B cell (primary cell): ENCODE results near the gene RHBDL1. TPM values are rescaled to one million over a fixed set of nuclear protein-coding genes. Genes with fewer than 3 reads are reported as not detected.

Experiments
- ATAC-seq: fragments of 200-7000 bp; cut with Tn5 transposase; one replicate; pipeline ENCODE4 v1.10.0; 2021; ENCODE audit warnings: low read depth, mild to moderate bottlenecking, moderate number of reproducible peaks, moderate library complexity
- CTCF ChIA-PET: fragments of 350-600 bp; sonication (Branson Sonifier 250); formaldehyde crosslinking; loops from one replicate; lab custom pipeline; 2021; ENCODE audit warnings: antibody characterized with exemption, inconsistent platforms; lab: Charles Lee
- POLR2A ChIA-PET: fragments of 350-600 bp; sonication (Branson Sonifier 250); formaldehyde crosslinking; loops from one replicate; lab custom pipeline; 2021; ENCODE audit warnings: antibody characterized with exemption; lab: Charles Lee
- DNase-seq: peaks from one replicate; pipeline ENCODE4 v3.0.0; 2013
- H2AFZ ChIP-seq: 2 replicates; pipeline ENCODE4 v1.6.1; 2012; ENCODE audit warnings: mild to moderate bottlenecking, low read depth, low read length; ENCODE audit not compliant: insufficient read depth, poor library complexity, severe bottlenecking
- H3K27ac ChIP-seq, 2 donors: 1 replicate in 1 of 2; 2 replicates in 1 of 2; pipeline ENCODE4 v1.5.1; 2012 to 2013; ENCODE audit warnings: low read length in 2 of 2, mild to moderate bottlenecking in 2 of 2, moderate library complexity in 1 of 2
- H3K27me3 ChIP-seq, 4 experiments: fragments of 200-600 bp in 1 of 4; sonication (generic) in 1 of 4; replicated peaks in 1 of 4; 1 replicate in 2 of 4; 2 replicates in 2 of 4; pipeline versions ENCODE4 v1.6.1 to v1.7.0; 2013 to 2016; ENCODE audit warnings: low read length in 3 of 4, mild to moderate bottlenecking in 2 of 4, mixed read lengths in 1 of 4, moderate library complexity in 1 of 4; ENCODE audit not compliant: insufficient read depth in 4 of 4, control insufficient read depth in 3 of 4; ENCODE audit errors: control extremely low read depth in 1 of 4
- H3K36me3 ChIP-seq, 2 experiments: replicated peaks in 1 of 2; 1 replicate in 1 of 2; 2 replicates in 1 of 2; pipeline versions ENCODE4 v1.6.1 to v1.7.1; 2013; ENCODE audit warnings: low read length in 1 of 2; ENCODE audit not compliant: insufficient read depth in 2 of 2, control insufficient read depth in 1 of 2; ENCODE audit errors: control extremely low read depth in 1 of 2, extremely low read depth in 1 of 2
- H3K4me1 ChIP-seq, 2 donors: fragments of 200-600 bp in 1 of 2; sonication (generic) in 1 of 2; 1 replicate in 1 of 2; 2 replicates in 1 of 2; pipeline versions ENCODE4 v1.5.1 to v1.6.1; 2013 to 2017; ENCODE audit warnings: low read length in 2 of 2; ENCODE audit not compliant: control insufficient read depth in 2 of 2, insufficient read depth in 2 of 2
- H3K4me2 ChIP-seq: replicated peaks from 2 replicates; pipeline ENCODE3; 2012; ENCODE audit warnings: mild to moderate bottlenecking, low read depth, low read length; ENCODE audit not compliant: poor library complexity, severe bottlenecking
- H3K4me3 ChIP-seq, 5 experiments: fragments of 200-600 bp in 1 of 5; sonication (generic) in 1 of 5; 1 replicate in 3 of 5; 2 replicates in 2 of 5; pipeline versions ENCODE4 v1.5.1 to v1.7.0; 2011 to 2016; ENCODE audit warnings: low read length in 4 of 5, mild to moderate bottlenecking in 4 of 5, low read depth in 2 of 5, control low read depth in 1 of 5, moderate library complexity in 1 of 5; ENCODE audit not compliant: insufficient read depth in 1 of 5; ENCODE audit errors: control extremely low read depth in 1 of 5, extremely low read depth in 1 of 5
- H3K79me2 ChIP-seq: fragments of 200-600 bp; sonication (generic); one replicate; pipeline ENCODE4 v1.6.0; 2016; ENCODE audit warnings: low read length; ENCODE audit not compliant: control insufficient read depth, insufficient read depth
- H3K9ac ChIP-seq: fragments of 200-600 bp; sonication (generic); 2 replicates; pipeline ENCODE4 v1.6.1; 2017; ENCODE audit warnings: mild to moderate bottlenecking, low read length, moderate library complexity
- H3K9me3 ChIP-seq, 3 donors: one replicate each; pipeline versions ENCODE4 v1.6.1 to v1.7.1; 2013; ENCODE audit warnings: low read length in 2 of 3; ENCODE audit not compliant: control insufficient read depth in 2 of 3, insufficient read depth in 1 of 3; ENCODE audit errors: control extremely low read depth in 1 of 3
- H4K20me1 ChIP-seq: 2 replicates; pipeline ENCODE4 v1.6.0; 2012; ENCODE audit warnings: mild to moderate bottlenecking, low read length; ENCODE audit not compliant: insufficient read depth, control insufficient read depth, poor library complexity, severe bottlenecking
- H3K27ac Mint-ChIP-seq: one replicate; pipeline ENCODE4 v1.8.0; 2021; ENCODE audit warnings: mixed read lengths
- H3K27me3 Mint-ChIP-seq: one replicate; pipeline ENCODE4 v1.8.0; 2021; ENCODE audit warnings: mixed read lengths
- H3K4me1 Mint-ChIP-seq: one replicate; pipeline ENCODE4 v1.8.0; 2021; ENCODE audit warnings: mixed read lengths
- H3K4me3 Mint-ChIP-seq: one replicate; pipeline ENCODE4 v1.8.0; 2021; ENCODE audit warnings: mixed read lengths
- H3K9me3 Mint-ChIP-seq: one replicate; pipeline ENCODE4 v1.8.0; 2022; ENCODE audit warnings: mixed read lengths; ENCODE audit not compliant: insufficient read depth
- CTCF ChIP-seq: fragments of 200-600 bp; IDR thresholded peaks from one replicate; pipeline ENCODE4 v1.8.0; 2022; ENCODE audit warnings: antibody characterized with exemption, mild to moderate bottlenecking
- EZH2 ChIP-seq: IDR thresholded peaks from 2 replicates; pipeline ENCODE4 v1.6.1; 2012; ENCODE audit warnings: borderline replicate concordance, low read depth, mild to moderate bottlenecking, moderate library complexity, low read length; ENCODE audit not compliant: insufficient read depth, poor library complexity, severe bottlenecking
- WGBS: methylation state at CpG from one replicate; pipeline ENCODE4 v1.1.5; 2013; ENCODE audit warnings: missing lambda C conversion rate; ENCODE audit not compliant: insufficient coverage; 5-methylcytosine and 5-hydroxymethylcytosine counted together
- intact Hi-C: fragments of 100-400 bp; cut with micrococcal nuclease; formaldehyde crosslinking; loops from one replicate; pipeline ENCODE4 v1.10.0; 2022
- polyA plus RNA-seq: library from polyadenylated mRNA; depleted of rRNA; stranded (reverse); fragments of >200 nt; gene quantifications from 2 replicates; pipeline ENCODE4 v1.2.3, GENCODE V29; 2012
- total RNA-seq, 2 donors: library from RNA; stranded (reverse); fragments of 120-200 nt in 1 of 2; gene quantifications; 1 replicate in 1 of 2; 2 replicates in 1 of 2; pipeline versions ENCODE4 v1.2.3 to v1.2.4, GENCODE V29; 2013 to 2022

Gene RHBDL1
- total and polyA plus RNA-seq, 2 donors (not counting 1 experiment from before 2014, with no cell fraction given), result 0.76 to 1.6 TPM

GRCh38 chr16:726438-727290 lies 51.2 kb downstream of the RHBDL1 start, which contains the start of the genes CCDC78 and HAGHL:
CCDC78 (minus strand) TSS chr16:726443; CDS start chr16:726367, 76 bp downstream.
HAGHL (plus strand) TSS chr16:727106; CDS start chr16:727510, 404 bp downstream.
- H3K4me2 ChIP-seq, result peak within 1 kb of the TSS; percentile 97
- H4K20me1 ChIP-seq, result peaks cover 19% of the 10 kb centered on the region
- no peaks in the 10 kb centered on the region for H3K79me2 ChIP-seq
- Mint-ChIP-seq H3K4me1 (peaks cover 19% of the 10 kb centered on the region), H3K4me3 (peak within 1 kb of the TSS; percentile 79), H3K9me3 (no peaks in the 10 kb centered on the region), H3K27me3 (no peaks in the 10 kb centered on the region), H3K27ac (peak within 1 kb of the TSS; percentile 74)
- intact Hi-C loops, result loop anchor here (1.0 to 5.0 kb wide), 2 partner anchors 62 to 886 kb away; partner anchors contain the start of genes CHTF18, CRAMP1, IFT140 and RPUSD1
- peak; percentile 59 for ATAC-seq
- POLR2A ChIA-PET, result interaction anchor here (0.6 to 2.2 kb wide), 2 partner anchors 11 to 28 kb away, joined by 7 to 11 read pairs; partner anchors contain the start of gene METRN
- peaks cover 0 to 1% (median 0%) of the 10 kb centered on the region in 3 donors for H3K9me3 ChIP-seq
- CTCF ChIA-PET, result interaction anchor here (1.1 to 1.8 kb wide), 3 partner anchors 11 to 14 kb away, joined by 3 to 8 read pairs (median 4); partner anchors contain the start of gene CIAO3
- peak within 1 kb of the TSS; percentile 86 for H3K9ac ChIP-seq
- peak within 1 kb of the TSS; percentile 73 to 87 for H3K27ac ChIP-seq
- DNase-seq, result peak; percentile 79
- H3K4me3 ChIP-seq, result peak within 1 kb of the TSS; percentile 42 to 81 (median 70)
- H3K4me1 ChIP-seq, result peaks cover 13 to 34% of the 10 kb centered on the region in 2 donors
- TF ChIP-seq EZH2 (no peak), CTCF (no peak)
- H3K27me3 ChIP-seq, result no peaks in the 10 kb centered on the region
- H2AFZ ChIP-seq, result peak within 1 kb of the TSS; percentile 62
- H3K36me3 ChIP-seq, result peaks cover 0 to 6% of the 10 kb centered on the region in 2 experiments
- WGBS, result 3% methylated on average over 81 of the region's 88 CpGs
